Ishikawa (cell line): ENCODE measurements around the gene DNAJC5.

Experiments used
- NFIC ChIP-seq: IDR thresholded peaks from 2 replicates; pipeline ENCODE4 v1.6.1; 2012
- RAD21 ChIP-seq: IDR thresholded peaks from 2 replicates; pipeline ENCODE4 v1.6.1; 2012; ENCODE audit warnings: low read depth
- TAF1 ChIP-seq: IDR thresholded peaks from 2 replicates; pipeline ENCODE4 v1.6.1; 2012; ENCODE audit warnings: low read depth, mild to moderate bottlenecking
- YY1 ChIP-seq: IDR thresholded peaks from 2 replicates; pipeline ENCODE4 v1.6.1; 2012; ENCODE audit warnings: low read depth
- ZBTB7A ChIP-seq: IDR thresholded peaks from 2 replicates; pipeline ENCODE4 v1.6.1; 2012; ENCODE audit warnings: low read depth

DNA sequence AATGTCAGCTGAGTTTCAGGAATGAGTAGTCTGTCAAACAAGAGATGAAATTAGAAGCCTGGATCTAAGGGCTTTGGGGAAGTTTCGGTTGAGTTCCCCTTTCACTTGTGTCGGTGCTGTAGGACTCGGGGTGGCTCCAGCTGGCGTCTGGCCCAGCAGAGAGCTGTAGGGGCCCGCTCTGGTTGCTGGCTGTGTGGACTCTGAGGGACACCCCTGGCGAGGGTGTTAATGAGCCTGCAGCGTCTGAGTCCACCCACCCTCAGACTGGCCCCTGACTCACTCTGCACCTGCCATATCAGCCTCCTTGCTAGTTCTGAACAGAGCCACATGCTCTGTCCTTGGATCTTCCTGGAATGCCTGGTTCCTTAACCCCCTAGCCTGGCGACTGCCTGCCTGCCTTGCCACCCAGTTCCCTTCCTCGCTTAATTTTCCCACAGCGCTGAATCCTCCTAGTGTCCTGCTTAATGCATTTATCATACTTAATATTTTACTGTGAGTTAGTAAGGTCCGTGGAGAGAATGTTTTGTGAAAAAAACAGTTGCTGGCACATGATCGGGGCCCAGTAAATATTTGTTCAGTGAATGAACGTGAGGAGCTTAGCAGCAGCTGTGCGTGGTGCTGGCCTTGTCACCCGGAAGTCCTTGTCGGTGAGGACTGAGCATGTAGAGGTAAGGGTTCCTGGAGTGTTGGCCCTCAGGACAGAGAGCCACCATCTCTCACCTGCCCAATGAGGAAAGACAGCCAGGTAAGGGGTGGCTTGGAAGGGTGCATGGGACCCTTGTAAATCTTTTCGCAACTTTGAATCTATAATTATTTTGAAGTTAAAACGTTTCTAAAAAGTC, 1.6 kb downstream of the DNAJC5 start:
- TF ChIP-seq ZBTB7A, result no peak
- TF ChIP-seq RAD21, result no peak
- no peak for TF ChIP-seq TAF1
- TF ChIP-seq YY1, result no peak
- no peak for TF ChIP-seq NFIC
